HG02610 (cell line): Measurements from ENCODE around the gene PHETA1.
A peak's percentile ranks its signal among the peaks of the same experiment; 100 is the strongest.
"Not testable (repeated sequence)": the region's sequence is repeated elsewhere in the genome, so short reads cannot be mapped to it uniquely, and the experiment has no call there.

Source experiments
- ATAC-seq: cut with Tn5 transposase; IDR thresholded peaks from one replicate; pipeline ENCODE4 v1.9.1; 2021; ENCODE audit warnings: mild to moderate bottlenecking, moderate library complexity; ENCODE audit not compliant: unreplicated experiment

The PHETA1 gene

DNA sequence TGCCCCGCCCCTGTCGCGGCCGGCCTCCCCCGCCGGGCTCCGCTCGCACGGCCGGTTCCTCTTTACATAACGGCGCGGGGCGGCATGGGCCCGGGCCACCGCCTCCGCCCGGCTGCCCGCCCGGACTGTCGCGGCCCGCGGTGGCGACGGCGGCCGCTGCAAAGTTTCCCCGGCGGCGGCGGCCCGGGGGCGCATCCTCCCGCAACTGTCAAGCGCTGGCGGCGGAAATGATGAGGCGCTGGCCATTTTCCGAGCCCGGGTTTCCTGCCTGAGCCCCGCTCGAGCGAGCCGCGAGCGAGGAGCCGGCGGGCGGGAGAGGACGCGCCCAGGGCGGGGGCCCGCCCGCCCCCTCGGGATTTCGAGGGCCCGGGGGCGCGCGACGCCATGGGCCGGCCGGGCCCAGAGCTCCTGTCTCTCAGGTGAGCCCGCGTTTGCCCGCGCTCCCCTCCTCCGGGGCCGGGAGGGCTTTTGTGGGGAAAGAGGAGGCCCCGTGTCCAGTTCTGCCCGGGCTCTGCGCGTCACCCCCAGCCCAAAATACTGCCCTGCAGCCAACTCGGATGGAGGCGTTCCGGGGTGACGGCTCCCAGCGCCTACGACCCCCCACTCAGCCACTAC, 37.1 kb upstream of the PHETA1 start, which contains the start of gene SH2B3:
Gene SH2B3 (plus strand): TSS at position 65 of the 615 bp plus-strand sequence. CDS start 12,223 bp downstream, outside the sequence.
- peak; percentile 5 for ATAC-seq

DNA sequence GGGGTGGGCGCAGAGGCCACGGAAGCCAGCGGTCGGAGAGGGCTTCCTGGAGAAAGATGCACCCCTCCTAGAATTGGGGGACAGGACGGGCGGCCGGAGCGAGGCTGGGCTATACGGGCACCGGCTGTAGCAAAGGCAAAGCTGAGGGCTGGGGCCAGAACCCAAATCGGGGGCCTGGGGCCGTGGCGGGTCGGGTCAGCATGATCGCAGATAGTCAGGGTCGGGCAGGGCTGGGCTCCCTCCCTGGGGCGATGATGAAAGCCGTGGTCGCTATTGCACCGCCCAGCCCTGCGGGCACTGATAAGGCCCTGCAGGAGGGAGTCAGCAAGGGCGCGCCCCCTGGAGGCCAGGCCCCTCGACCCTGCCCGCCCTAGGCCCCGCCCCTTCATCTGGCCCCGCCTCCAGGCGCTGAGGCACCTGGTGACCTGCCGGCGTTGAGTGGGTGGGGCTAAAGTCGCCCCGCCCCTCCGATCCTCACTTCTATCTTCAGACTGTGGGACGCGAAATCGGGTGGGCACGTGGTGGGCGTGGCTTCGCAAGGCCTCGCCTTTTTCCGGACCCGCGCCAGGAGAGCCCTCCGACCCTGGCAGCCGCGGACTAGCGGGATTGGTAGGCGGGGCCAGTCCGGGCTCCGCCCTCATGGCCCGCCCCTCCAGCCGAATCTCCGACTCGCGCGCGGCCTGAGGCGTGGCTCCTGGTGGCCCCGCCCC, 36.4 kb upstream of the PHETA1 start:
- ATAC-seq, result peak; percentile 66

DNA sequence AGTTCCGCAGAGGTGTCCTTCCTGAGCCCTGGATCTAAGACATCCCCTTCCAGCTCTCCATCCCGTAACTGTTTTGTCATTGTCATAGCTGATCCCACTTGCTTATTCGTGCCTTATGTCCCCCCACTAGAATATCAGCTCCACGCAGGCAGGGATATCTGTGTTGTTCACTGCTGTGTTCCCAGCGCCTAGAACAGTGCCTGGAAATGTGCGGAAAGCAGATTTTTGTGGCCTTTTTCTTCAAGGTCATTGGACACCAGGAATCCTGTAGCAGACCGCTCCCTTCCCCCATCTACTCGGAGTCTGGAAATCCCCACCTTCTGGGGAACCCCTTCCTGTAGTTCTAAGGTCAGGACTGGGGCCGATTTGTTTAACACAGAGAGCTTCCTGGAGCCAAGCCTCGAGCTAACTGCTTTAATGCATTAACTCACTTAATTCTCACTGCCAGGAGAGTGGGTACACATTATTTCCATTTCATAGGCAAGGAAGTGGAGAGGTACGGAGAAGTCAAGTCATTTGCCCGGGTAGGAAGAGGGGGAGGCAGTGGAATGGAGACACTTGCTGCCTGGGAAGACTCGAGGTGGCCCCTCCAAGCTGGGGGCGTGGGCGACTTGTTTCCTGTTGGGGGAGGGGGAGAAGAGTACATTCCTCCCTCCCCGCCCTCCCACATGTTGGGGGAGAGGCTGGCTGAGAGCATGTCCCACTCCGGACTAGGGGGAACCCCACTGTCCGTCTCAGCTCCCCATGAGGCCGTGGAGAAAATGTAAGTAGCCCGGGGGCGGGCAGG, 35.7 kb upstream of the PHETA1 start:
- no peak for ATAC-seq

DNA sequence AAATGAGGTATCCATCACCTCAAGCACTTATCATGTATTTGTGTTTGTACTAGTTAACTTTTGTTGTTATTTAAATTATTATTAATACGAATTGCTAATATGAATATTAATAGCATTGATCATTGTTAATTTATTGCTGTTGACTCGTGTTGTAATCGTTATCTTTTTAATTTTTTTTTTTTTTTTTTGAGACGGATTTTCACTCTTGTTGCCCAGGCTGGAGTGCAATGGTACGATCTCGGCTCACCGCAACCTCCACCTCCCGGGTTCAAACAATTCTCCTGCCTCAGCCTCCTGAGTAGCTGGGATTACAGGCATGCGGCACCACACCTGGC, 33.6 kb upstream of the PHETA1 start:
- not testable (repeated sequence) for ATAC-seq

DNA sequence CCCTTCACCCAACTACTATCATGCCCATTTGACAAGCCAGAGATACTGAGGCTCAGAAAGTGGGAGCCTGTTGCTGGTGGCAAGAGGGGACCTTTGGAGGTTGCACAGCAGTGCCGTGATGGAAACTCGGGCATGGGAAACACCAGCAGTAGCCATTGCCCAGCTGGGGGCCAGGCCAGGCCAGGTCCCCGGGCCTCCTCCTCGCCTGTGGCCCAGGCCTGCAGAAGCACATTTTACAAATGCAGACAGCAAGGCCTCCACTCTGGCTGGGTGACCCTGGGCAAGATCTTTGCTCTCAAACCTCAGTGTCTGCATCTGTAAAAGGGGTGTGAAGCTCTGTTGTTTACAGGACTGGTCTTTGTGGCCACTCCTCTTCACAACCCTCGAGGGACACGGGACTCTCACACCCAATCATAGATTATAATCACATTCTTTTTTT, 32.3 kb upstream of the PHETA1 start:
- no peak for ATAC-seq

DNA sequence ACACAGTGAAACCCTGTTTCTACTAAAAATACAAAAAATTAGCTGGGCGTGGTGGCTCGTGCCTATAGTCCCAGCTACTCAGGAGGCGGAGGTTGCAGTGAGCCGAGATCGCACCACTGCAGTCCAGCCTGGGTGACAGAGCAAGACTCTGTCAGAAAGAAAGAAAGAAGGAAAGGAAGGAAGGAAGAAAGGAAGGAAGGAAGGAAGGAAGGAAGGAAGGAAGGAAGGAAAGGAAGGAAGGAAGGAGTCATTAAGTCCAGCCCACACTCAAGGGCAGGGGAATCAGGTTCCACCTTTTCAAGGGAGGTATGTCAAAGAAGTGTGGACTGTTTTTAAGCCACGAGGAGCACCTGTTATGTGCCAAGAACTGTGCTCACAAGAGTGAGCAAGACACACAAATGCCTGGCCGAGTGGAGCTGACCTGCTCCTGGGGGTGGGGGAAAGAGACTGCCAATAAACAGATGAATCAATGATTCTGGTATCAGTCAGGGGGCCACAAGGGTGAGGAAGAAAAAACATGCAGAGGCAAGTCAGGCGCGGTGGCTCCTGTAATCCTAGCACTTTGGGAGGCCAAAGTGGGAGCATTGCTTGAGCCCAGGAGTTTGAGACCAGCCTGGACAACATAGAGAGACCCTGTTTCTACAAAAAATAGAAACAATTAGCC, 31.0 kb upstream of the PHETA1 start:
- ATAC-seq, result not testable (repeated sequence)

DNA sequence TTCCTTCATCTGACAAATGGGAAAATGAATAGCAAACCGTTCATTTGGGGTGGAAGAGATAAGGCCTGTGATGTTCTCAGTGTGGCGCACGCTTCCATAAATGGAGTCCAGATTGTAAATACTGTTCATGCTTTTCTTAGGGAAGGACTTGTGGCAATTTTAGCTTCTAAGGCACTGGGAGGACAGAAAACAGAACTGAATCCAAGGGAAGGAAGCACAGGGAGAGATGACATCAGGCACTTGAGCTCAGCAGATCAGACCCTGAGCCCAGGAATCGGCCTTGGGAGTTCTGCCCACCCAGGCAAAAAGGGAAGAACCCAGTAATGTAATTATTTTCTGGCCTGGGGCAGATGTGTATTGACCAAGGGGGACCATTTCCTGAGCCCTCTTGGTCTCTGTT, 29.6 kb upstream of the PHETA1 start:
- ATAC-seq, result no peak

DNA sequence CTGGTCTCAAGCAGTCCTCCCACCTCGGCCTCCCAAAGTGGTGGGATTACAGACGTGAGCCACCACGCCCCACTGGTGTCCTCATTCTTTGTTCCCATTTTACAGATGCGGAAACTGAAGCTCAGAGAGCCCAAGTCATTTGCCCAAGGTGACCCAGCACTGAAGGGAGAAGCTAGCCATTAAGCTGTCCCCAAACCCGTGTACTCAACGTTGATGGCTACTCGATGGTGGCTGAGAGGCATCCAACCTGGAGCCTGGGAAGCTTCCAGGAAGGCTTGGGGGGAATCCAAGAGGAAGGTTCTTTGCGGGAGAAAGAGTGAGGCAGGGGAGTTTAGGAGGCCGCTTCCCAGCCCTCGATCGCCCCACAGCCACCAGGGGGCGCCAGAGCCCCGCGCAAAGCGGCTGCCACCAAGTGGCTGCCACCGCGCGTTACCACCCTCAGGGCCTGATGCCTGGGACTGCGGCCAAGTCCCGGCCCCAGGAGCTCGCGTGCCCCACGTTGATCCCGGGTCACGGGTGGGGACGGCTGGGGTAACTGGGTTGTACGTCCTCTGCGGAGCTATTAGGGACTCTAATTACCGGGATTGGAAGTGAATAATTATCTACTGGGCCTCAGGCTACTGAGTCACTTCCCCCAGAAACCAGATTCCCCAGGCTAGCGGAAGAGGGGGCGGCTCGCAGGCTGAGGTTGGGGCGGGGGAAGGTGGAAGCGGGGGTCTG, 28.0 kb upstream of the PHETA1 start:
- ATAC-seq, result peak; percentile 53

DNA sequence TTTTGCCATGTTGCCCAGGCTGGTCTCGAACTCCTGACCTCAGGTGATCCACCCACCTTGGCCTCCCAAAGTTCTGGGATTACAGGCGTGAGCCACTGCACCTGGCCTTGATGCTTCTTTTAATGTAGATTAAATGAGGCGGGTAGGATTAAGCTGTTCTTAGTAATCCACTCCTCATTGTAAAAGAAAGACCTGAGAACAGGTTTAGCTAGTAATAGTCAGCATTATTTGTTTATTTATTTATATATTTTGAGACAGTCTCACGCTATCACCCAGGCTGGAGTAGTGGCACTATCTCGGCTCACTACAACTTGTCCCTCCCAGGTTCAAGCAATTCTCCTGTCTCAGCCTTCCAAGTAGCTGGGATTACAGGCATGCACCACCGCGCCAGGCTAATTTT, 27.4 kb upstream of the PHETA1 start:
- ATAC-seq, result not testable (repeated sequence)

DNA sequence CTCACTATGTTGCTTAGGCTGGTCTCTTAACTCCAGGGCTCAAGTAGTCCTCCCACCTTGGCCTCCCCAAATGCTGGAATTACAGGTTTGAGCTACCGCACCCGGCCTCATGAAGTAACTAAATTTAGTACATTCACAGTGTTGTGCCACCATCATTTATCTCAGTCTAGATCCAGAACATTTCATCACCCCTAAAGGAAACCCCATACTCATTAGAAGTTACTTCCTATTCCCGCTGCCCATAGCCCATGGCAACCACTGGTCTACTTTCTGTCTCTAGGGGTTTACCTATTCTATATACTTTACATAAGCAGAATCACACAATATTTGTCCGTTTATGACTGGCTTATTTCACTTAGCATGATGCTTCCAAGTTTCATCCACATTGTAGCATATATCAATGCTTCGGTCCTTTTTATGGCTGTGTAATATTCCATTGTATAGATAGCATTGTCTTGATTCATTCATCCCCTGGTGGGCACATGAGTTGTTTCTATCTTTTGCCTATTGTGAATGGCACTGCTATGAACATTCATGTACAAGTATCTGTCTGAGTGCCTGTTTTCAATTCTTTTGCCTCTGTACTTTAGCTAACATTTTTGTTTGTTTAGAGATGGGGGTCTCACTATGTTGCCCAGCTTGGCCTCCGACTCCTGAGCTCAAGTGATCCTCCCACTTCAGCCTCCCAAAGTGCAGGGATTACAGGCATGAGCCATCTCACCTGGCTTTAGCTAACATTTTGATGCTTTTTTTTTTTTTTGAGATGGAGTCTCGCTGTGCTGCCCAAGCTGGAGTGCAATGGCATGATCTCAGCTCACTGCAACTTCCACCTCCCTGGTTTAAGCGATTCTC, 26.7 kb upstream of the PHETA1 start:
- no peak for ATAC-seq

DNA sequence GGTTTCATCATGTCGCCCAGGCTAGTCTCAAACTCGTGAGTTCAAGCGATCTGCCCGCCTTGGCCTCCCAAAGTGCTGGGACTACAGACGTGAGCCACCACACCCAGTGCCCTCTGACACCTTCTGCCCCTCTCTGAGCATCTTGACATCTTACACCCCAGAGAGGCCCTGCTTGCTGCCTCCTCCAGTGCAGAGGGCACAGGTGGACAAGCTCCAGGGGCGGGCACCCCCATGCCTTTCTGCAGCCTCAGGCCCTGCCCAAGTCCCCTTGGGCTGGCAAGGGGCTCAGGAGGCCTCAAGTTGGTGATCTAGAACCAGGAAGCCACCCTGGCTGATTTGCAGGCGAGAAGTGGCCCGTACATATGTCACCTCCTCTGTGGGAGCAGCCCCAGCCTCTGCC, 25.6 kb upstream of the PHETA1 start:
- no peak for ATAC-seq

DNA sequence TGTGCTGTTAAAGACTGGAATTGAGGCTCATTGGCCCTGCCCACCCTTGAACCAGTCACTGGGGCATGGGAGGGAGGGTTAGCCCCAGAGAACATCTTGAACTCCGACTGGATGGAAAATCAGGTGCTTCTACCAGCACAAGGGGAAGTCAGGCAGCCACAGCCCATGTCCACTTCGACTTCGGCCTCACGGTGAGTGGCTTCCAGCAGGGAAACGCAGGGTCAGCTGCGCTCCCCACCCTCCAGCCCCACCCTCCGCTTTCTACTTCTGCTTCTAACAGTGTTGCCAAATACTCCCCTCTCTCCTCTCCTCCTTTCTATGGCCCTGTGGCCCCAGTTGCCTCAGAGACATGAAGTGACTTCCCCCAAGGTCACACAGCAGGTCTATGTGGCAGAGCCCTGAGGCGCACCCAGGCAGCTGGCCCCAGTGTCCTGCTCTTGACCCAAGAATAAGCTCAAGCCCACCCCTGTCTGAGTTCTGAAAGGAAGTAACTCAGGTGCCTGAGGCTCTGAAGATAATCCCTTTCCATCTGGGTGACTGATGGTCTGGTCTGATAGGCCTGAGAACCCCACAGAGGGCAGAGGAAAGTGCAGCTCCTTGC, 24.9 kb upstream of the PHETA1 start:
- ATAC-seq, result no peak

DNA sequence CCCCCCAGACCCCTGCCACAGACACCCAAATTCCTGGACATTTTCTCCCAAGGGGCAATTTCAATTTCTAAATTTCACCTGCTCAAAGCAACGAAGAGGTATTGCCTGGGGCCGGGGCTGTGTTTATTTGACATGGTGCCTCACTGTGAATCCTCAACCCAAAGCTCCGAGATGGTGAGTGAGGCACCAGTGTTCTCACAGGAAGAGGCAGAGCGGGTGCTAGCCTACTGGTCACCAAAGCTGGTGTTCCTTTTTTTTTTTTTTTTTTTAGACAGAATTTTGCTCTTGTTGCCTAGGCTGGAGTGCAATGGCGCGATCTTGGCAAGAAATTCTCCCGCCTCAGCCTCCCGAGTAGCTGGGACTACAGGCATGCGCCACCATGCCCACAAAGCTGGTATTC, 22.0 kb upstream of the PHETA1 start:
- no peak for ATAC-seq

DNA sequence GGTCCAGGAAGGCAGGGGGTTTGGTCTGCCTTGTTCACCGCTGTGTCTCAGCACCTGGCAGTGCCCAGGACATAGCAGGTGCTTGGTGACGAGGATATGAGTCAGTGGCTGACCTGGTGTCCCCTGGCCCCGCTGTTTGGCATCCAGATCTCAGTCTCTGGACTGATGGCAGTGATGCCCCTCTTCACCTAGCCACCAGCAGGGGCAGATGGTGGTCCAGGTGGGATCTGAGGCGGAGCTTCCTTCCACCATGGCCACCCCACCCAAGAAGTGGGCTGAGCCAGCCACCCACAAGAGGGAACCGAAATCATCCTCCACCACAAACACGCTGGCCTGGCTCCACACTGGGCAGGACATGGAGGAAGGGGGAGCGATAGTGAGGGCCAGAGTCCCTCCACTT, 20.7 kb upstream of the PHETA1 start:
- ATAC-seq, result no peak

DNA sequence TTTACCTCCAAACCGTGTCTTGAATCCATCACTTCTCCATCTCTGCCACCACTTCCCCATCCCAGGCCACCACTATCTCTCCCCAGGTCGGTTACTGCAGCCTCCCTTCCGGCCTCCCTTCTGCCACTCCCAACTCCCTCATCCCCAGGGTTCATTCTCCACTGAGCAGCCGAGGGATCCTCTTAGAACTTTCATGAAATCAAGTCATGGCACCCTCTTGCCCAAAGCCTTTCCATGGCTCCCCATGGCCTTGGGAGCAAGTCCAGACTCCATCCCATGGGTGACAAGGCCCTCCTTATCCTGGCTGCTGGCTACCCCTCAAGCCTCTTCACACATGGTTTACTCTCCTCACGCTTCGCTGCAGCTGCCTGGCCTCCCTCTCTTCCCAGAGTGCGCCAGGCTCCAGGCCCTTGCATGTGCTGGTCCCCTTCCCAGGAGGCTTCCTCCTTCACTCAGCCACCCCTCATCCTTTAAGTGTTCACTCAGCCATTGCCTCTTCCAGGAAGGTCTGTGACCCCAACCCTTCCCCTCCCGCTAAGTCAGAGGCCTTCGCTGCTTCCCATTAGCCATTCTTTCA, 18.9 kb upstream of the PHETA1 start:
- no peak for ATAC-seq

DNA sequence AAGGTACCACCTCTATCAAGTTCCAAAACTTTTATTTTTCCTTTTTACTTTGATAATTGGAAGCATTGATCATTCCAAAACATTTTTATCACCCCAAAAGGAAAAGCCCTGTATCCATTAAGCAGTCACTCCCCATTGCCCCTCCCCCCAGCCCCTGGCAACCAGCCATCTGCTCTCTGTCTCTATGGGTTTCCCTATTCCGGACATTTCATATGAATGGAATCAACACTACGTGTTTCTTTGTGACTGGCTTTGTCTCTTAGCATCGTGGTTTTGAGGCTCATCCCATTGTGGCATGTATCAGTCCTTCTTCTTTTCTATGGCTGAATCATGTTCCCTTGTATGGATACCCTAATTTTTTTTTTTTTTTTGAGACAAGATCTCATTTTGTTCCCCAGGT, 18.0 kb upstream of the PHETA1 start:
- no peak for ATAC-seq

DNA sequence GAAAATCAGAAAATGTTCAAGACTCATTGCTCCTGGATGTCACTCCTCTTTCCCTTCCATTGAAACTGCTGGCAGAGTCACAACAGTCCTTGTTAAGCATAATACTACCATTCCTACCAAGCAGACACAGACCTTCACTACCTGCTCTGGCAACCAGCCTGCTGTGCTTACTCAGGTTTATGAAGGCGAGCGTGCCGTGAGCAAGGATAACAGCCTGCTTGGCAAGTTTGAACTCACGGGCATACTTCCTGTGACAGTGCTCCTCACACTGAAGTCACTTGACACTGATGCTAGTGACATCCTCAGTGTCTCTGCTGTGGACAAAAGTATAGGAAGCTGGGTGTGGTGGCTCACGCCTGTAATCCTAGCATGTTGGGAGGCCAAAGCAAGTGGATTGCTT, 15.7 kb upstream of the PHETA1 start:
- ATAC-seq, result no peak

DNA sequence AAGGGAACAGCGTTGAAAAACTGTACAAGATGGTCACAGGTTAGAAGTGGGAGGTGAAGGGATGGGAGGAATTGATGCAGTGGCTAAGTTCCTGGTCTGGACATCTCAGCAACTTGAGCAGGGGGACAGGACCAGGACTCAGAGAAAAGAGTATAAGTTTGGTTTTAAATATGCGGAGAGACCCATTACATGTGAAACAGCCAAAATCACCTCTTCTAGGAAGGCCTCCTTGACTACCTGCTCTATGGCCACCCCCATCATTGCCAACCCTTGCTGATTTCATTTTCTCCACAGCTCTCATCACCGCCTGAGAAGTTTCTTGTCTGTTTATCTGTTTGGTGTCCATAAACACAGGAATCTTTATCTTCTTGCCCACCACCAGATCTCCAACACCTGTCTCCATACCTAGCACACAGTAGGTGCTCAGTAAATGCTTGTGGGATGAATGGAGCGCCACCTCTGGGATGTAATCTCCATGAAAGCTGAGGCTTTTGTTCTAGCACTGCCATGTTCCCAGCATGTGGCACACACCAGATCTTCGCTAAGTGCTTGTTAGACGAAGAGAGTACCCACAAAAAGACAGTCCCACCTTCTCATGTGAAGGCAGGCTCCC, 11.2 kb upstream of the PHETA1 start:
- no peak for ATAC-seq

DNA sequence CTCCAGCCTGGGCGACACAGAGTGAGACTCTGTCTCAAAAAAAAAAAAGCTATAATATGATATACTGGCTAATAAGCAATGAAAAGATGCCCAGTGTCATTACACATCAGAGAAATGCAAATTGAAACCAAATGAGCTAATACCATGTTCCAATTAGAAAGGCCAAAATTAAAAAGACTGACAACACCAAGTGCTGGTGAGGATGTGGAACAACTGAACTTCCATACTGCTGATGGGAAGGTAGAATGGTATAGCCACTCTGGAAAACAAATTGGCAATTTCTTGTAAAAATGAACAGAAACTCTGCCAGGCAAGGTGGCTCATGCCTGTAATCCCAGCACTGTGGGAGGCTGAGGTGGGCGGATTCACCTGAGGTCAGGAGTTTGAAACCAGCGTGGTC, 8.5 kb upstream of the PHETA1 start:
- no peak for ATAC-seq
